Measurements from ENCODE around the gene BRMS1L. TPM values are rescaled to one million over a fixed set of nuclear protein-coding genes. Genes with fewer than 3 reads are reported as not detected.

The BRMS1L gene
- total and polyA plus RNA-seq, 2 of the 13 experiments (the other 11 are each of a cell fraction or from before 2014, with no cell fraction given), result 21.1 to 23.8 TPM

DNA sequence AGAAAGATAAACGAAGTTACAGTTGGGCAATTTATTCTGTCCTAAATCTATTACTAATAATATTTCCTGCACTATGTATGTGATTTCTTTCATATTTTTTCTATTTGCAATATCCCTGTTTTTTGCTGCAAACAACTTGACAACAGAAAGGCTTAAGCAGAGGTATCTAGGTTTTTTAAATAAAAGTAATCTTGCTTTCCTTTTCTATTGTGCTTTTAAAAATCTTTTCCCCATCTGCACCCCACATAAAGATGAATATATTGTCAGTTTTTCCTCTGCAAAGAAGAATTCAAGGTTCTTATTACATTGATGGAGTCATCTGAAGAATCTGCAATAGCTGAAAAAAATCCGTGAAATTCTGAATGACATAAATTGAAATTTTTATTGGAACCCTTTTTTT lies 16.5 kb upstream of the BRMS1L start:
- Histone ChIP-seq H3K4me3 (replicated peaks in 1 of 3; ENCODE audit: insufficient read depth in 1 of 3, low read depth in 2 of 3, low read length in 3 of 3) (peak overlapping the region; percentile 85 to 96 (median 86)), H3K27ac (ENCODE audit: extremely low read length, insufficient read depth, low read length) (peak overlapping the region; percentile 89), H3K27me3 (ENCODE audit: control insufficient read depth in 1 of 2, insufficient read depth in 2 of 2, low read length in 2 of 2) (no peaks in the 10 kb centered on the region; a peak in 1 of 5 replicates), H2AFZ (ENCODE audit: low read length) (peak overlapping the region; percentile 25), H3K4me1 (ENCODE audit: insufficient read depth, low read length) (peaks cover 48% of the 10 kb centered on the region), H3K9me3 (ENCODE audit: low read length) (no peaks in the 10 kb centered on the region), H3K36me3 (replicated peaks in 1 of 2; ENCODE audit: control insufficient read depth in 1 of 2, insufficient read depth in 2 of 2, low read length in 2 of 2) (peaks cover 1 to 2% of the 10 kb centered on the region in 2 experiments; a peak in 1 of 5 replicates), H3K9ac (ENCODE audit: insufficient read depth, low read depth, low read length) (peak overlapping the region; percentile 95; the same call in 1 of the 2 replicates), H3K4me2 (ENCODE audit: low read depth, low read length) (peak overlapping the region; percentile 82), H3K79me2 (ENCODE audit: insufficient read depth, low read length) (peaks cover 40% of the 10 kb centered on the region), H4K20me1 (ENCODE audit: insufficient read depth, low read length) (0 out of 2 replicates have a peak, but pooled peaks cover 8% of the 10 kb centered on the region)
- 9% methylated on average over 2 of the region's 2 CpGs for WGBS (ENCODE audit: low lambda C conversion rate)
- ATAC-seq, result no peak
- no peak for DNase-seq (ENCODE audit: low spot score)
- TF ChIP-seq FUBP1 (CRISPR knock-in tag; IDR thresholded peaks at IDR 0.05; ENCODE audit: borderline replicate concordance) (peak; percentile 2; the same call in 1 of the 2 replicates), ZNF607 (CRISPR knock-in tag; IDR thresholded peaks at IDR 0.05; ENCODE audit: borderline replicate concordance) (no peak), ZNF234 (CRISPR knock-in tag; conservative IDR thresholded peaks at IDR 0.05) (0 out of 2 replicates have a peak, but pooled peaks have one; percentile 27), MBNL3 (CRISPR knock-in tag; conservative IDR thresholded peaks at IDR 0.05) (0 out of 2 replicates have a peak, but pooled peaks have one; percentile 93), SAFB2 (CRISPR knock-in tag; IDR thresholded peaks at IDR 0.05; ENCODE audit: borderline replicate concordance, low read depth) (no peak), ZNF816 (CRISPR knock-in tag; IDR thresholded peaks at IDR 0.05; ENCODE audit: borderline replicate concordance) (0 out of 2 replicates have a peak, but pooled peaks have one; percentile 9), ZFP82 (CRISPR knock-in tag; IDR thresholded peaks at IDR 0.05; ENCODE audit: borderline replicate concordance) (0 out of 2 replicates have a peak, but pooled peaks have one; percentile 11), CREB1 (IDR thresholded peaks at IDR 0.05) (no peak), CREB1 (CRISPR knock-in tag; IDR thresholded peaks at IDR 0.05) (peak; percentile 8; the same call in 1 of the 2 replicates), ZNF33A (CRISPR knock-in tag; IDR thresholded peaks at IDR 0.05; ENCODE audit: borderline replicate concordance) (peak; percentile 55; the same call in 1 of the 2 replicates), NCOA1 (CRISPR knock-in tag; IDR thresholded peaks at IDR 0.05) (peak; percentile 13; the same call in 1 of the 2 replicates), TIGD3 (CRISPR knock-in tag; IDR thresholded peaks at IDR 0.05; ENCODE audit: borderline replicate concordance) (0 out of 2 replicates have a peak, but pooled peaks have one; percentile 63), SALL1 (CRISPR knock-in tag; IDR thresholded peaks at IDR 0.05) (no peak), RBAK (CRISPR knock-in tag; IDR thresholded peaks at IDR 0.05) (no peak)
- TF ChIP-seq, protein P1, sequence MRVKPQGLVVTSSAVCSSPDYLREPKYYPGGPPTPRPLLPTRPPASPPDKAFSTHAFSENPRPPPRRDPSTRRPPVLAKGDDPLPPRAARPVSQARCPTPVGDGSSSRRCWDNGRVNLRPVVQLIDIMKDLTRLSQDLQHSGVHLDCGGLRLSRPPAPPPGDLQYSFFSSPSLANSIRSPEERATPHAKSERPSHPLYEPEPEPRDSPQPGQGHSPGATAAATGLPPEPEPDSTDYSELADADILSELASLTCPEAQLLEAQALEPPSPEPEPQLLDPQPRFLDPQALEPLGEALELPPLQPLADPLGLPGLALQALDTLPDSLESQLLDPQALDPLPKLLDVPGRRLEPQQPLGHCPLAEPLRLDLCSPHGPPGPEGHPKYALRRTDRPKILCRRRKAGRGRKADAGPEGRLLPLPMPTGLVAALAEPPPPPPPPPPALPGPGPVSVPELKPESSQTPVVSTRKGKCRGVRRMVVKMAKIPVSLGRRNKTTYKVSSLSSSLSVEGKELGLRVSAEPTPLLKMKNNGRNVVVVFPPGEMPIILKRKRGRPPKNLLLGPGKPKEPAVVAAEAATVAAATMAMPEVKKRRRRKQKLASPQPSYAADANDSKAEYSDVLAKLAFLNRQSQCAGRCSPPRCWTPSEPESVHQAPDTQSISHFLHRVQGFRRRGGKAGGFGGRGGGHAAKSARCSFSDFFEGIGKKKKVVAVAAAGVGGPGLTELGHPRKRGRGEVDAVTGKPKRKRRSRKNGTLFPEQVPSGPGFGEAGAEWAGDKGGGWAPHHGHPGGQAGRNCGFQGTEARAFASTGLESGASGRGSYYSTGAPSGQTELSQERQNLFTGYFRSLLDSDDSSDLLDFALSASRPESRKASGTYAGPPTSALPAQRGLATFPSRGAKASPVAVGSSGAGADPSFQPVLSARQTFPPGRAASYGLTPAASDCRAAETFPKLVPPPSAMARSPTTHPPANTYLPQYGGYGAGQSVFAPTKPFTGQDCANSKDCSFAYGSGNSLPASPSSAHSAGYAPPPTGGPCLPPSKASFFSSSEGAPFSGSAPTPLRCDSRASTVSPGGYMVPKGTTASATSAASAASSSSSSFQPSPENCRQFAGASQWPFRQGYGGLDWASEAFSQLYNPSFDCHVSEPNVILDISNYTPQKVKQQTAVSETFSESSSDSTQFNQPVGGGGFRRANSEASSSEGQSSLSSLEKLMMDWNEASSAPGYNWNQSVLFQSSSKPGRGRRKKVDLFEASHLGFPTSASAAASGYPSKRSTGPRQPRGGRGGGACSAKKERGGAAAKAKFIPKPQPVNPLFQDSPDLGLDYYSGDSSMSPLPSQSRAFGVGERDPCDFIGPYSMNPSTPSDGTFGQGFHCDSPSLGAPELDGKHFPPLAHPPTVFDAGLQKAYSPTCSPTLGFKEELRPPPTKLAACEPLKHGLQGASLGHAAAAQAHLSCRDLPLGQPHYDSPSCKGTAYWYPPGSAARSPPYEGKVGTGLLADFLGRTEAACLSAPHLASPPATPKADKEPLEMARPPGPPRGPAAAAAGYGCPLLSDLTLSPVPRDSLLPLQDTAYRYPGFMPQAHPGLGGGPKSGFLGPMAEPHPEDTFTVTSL (CRISPR knock-in tag; IDR thresholded peaks at IDR 0.05; ENCODE audit: borderline replicate concordance), result peak; percentile 10; the same call in 1 of the 2 replicates
- POLR2A ChIA-PET, result interaction anchor here (1.0 to 3.9 kb wide), 8 partner anchors 8 to 936 kb away, joined by 3 to 81 read pairs (median 3); partner anchors contain the start of genes BRMS1L and FAM177A1
- in situ Hi-C loops (cut with HindIII; ENCODE audit: extremely low pct_ligation_motif_present, low pct_unique_long_range_greater_than_20kb), result loop anchor here (25.0 kb wide), 1 partner anchor 672 kb away; no protein-coding TSS in a partner anchor
- TSS peak; percentile 62 for BruUV-seq (replicated peaks)
- CTCF ChIA-PET (ENCODE audit: low intra/inter-chr PET ratio, low total read pairs), result no interaction called here
- FAIRE-seq, result no peak
- intact Hi-C loops (cut with micrococcal nuclease; ENCODE audit: unreplicated experiment), result loop anchor here (1.0 to 10.0 kb wide), 6 partner anchors 17 to 765 kb away; partner anchors contain the start of genes BRMS1L, FAM177A1, PPP2R3C and PRORP

Data from HepG2 (cell line).